B cell (primary cell): Measurements from ENCODE around the gene ZNF282. TPM values are rescaled to one million over a fixed set of nuclear protein-coding genes. Genes with fewer than 3 reads are reported as not detected.

Source experiments
- ATAC-seq: fragments of 200-7000 bp; cut with Tn5 transposase; one replicate; pipeline ENCODE4 v1.10.0; 2021; ENCODE audit warnings: low read depth, mild to moderate bottlenecking, moderate number of reproducible peaks, moderate library complexity
- CTCF ChIA-PET: fragments of 350-600 bp; sonication (Branson Sonifier 250); formaldehyde crosslinking; loops from one replicate; lab custom pipeline; 2021; ENCODE audit warnings: antibody characterized with exemption, inconsistent platforms; lab: Charles Lee
- POLR2A ChIA-PET: fragments of 350-600 bp; sonication (Branson Sonifier 250); formaldehyde crosslinking; loops from one replicate; lab custom pipeline; 2021; ENCODE audit warnings: antibody characterized with exemption; lab: Charles Lee
- DNase-seq: peaks from one replicate; pipeline ENCODE4 v3.0.0; 2013
- H2AFZ ChIP-seq: 2 replicates; pipeline ENCODE4 v1.6.1; 2012; ENCODE audit warnings: mild to moderate bottlenecking, low read depth, low read length; ENCODE audit not compliant: insufficient read depth, poor library complexity, severe bottlenecking
- H3K27ac ChIP-seq, 2 donors: 1 replicate in 1 of 2; 2 replicates in 1 of 2; pipeline ENCODE4 v1.5.1; 2012 to 2013; ENCODE audit warnings: low read length in 2 of 2, mild to moderate bottlenecking in 2 of 2, moderate library complexity in 1 of 2
- H3K27me3 ChIP-seq, 4 experiments: fragments of 200-600 bp in 1 of 4; sonication (generic) in 1 of 4; replicated peaks in 1 of 4; 1 replicate in 2 of 4; 2 replicates in 2 of 4; pipeline versions ENCODE4 v1.6.1 to v1.7.0; 2013 to 2016; ENCODE audit warnings: low read length in 3 of 4, mild to moderate bottlenecking in 2 of 4, mixed read lengths in 1 of 4, moderate library complexity in 1 of 4; ENCODE audit not compliant: insufficient read depth in 4 of 4, control insufficient read depth in 3 of 4; ENCODE audit errors: control extremely low read depth in 1 of 4
- H3K36me3 ChIP-seq, 2 experiments: replicated peaks in 1 of 2; 1 replicate in 1 of 2; 2 replicates in 1 of 2; pipeline versions ENCODE4 v1.6.1 to v1.7.1; 2013; ENCODE audit warnings: low read length in 1 of 2; ENCODE audit not compliant: insufficient read depth in 2 of 2, control insufficient read depth in 1 of 2; ENCODE audit errors: control extremely low read depth in 1 of 2, extremely low read depth in 1 of 2
- H3K4me1 ChIP-seq, 2 donors: fragments of 200-600 bp in 1 of 2; sonication (generic) in 1 of 2; 1 replicate in 1 of 2; 2 replicates in 1 of 2; pipeline versions ENCODE4 v1.5.1 to v1.6.1; 2013 to 2017; ENCODE audit warnings: low read length in 2 of 2; ENCODE audit not compliant: control insufficient read depth in 2 of 2, insufficient read depth in 2 of 2
- H3K4me2 ChIP-seq: replicated peaks from 2 replicates; pipeline ENCODE3; 2012; ENCODE audit warnings: mild to moderate bottlenecking, low read depth, low read length; ENCODE audit not compliant: poor library complexity, severe bottlenecking
- H3K4me3 ChIP-seq, 5 experiments: fragments of 200-600 bp in 1 of 5; sonication (generic) in 1 of 5; 1 replicate in 3 of 5; 2 replicates in 2 of 5; pipeline versions ENCODE4 v1.5.1 to v1.7.0; 2011 to 2016; ENCODE audit warnings: low read length in 4 of 5, mild to moderate bottlenecking in 4 of 5, low read depth in 2 of 5, control low read depth in 1 of 5, moderate library complexity in 1 of 5; ENCODE audit not compliant: insufficient read depth in 1 of 5; ENCODE audit errors: control extremely low read depth in 1 of 5, extremely low read depth in 1 of 5
- H3K79me2 ChIP-seq: fragments of 200-600 bp; sonication (generic); one replicate; pipeline ENCODE4 v1.6.0; 2016; ENCODE audit warnings: low read length; ENCODE audit not compliant: control insufficient read depth, insufficient read depth
- H3K9ac ChIP-seq: fragments of 200-600 bp; sonication (generic); 2 replicates; pipeline ENCODE4 v1.6.1; 2017; ENCODE audit warnings: mild to moderate bottlenecking, low read length, moderate library complexity
- H3K9me3 ChIP-seq, 3 donors: one replicate each; pipeline versions ENCODE4 v1.6.1 to v1.7.1; 2013; ENCODE audit warnings: low read length in 2 of 3; ENCODE audit not compliant: control insufficient read depth in 2 of 3, insufficient read depth in 1 of 3; ENCODE audit errors: control extremely low read depth in 1 of 3
- H4K20me1 ChIP-seq: 2 replicates; pipeline ENCODE4 v1.6.0; 2012; ENCODE audit warnings: mild to moderate bottlenecking, low read length; ENCODE audit not compliant: insufficient read depth, control insufficient read depth, poor library complexity, severe bottlenecking
- H3K27ac Mint-ChIP-seq: one replicate; pipeline ENCODE4 v1.8.0; 2021; ENCODE audit warnings: mixed read lengths
- H3K27me3 Mint-ChIP-seq: one replicate; pipeline ENCODE4 v1.8.0; 2021; ENCODE audit warnings: mixed read lengths
- H3K4me1 Mint-ChIP-seq: one replicate; pipeline ENCODE4 v1.8.0; 2021; ENCODE audit warnings: mixed read lengths
- H3K4me3 Mint-ChIP-seq: one replicate; pipeline ENCODE4 v1.8.0; 2021; ENCODE audit warnings: mixed read lengths
- H3K9me3 Mint-ChIP-seq: one replicate; pipeline ENCODE4 v1.8.0; 2022; ENCODE audit warnings: mixed read lengths; ENCODE audit not compliant: insufficient read depth
- CTCF ChIP-seq: fragments of 200-600 bp; IDR thresholded peaks from one replicate; pipeline ENCODE4 v1.8.0; 2022; ENCODE audit warnings: antibody characterized with exemption, mild to moderate bottlenecking
- EZH2 ChIP-seq: IDR thresholded peaks from 2 replicates; pipeline ENCODE4 v1.6.1; 2012; ENCODE audit warnings: borderline replicate concordance, low read depth, mild to moderate bottlenecking, moderate library complexity, low read length; ENCODE audit not compliant: insufficient read depth, poor library complexity, severe bottlenecking
- WGBS: methylation state at CpG from one replicate; pipeline ENCODE4 v1.1.5; 2013; ENCODE audit warnings: missing lambda C conversion rate; ENCODE audit not compliant: insufficient coverage; 5-methylcytosine and 5-hydroxymethylcytosine counted together
- intact Hi-C: fragments of 100-400 bp; cut with micrococcal nuclease; formaldehyde crosslinking; loops from one replicate; pipeline ENCODE4 v1.10.0; 2022
- polyA plus RNA-seq: library from polyadenylated mRNA; depleted of rRNA; stranded (reverse); fragments of >200 nt; gene quantifications from 2 replicates; pipeline ENCODE4 v1.2.3, GENCODE V29; 2012
- total RNA-seq, 2 donors: library from RNA; stranded (reverse); fragments of 120-200 nt in 1 of 2; gene quantifications; 1 replicate in 1 of 2; 2 replicates in 1 of 2; pipeline versions ENCODE4 v1.2.3 to v1.2.4, GENCODE V29; 2013 to 2022

The ZNF282 gene
- total and polyA plus RNA-seq, 2 donors (not counting 1 experiment from before 2014, with no cell fraction given): 8.3 to 25.7 TPM

GRCh38 chr7:149147072-149147751 is 48.1 kb upstream of the ZNF282 start, which contains the start of gene ZNF398:
ZNF398 (plus strand) TSS chr7:149147453; CDS start chr7:149147743, 290 bp downstream.
- DNase-seq (peak; percentile 95), ATAC-seq (peak; percentile 86)
- H3K36me3 ChIP-seq: no peaks in the 10 kb centered on the region
- H3K9ac ChIP-seq: peak within 1 kb of the TSS; percentile 78
- H3K4me1 ChIP-seq: peaks cover 22 to 30% of the 10 kb centered on the region in 2 donors
- peak within 1 kb of the TSS; percentile 82 to 83 for H3K27ac ChIP-seq
- intact Hi-C loops: loop anchor here (1.0 to 10.0 kb wide), 14 partner anchors 21 to 568 kb away; partner anchors contain the start of genes PDIA4, ZNF212, ZNF282 and ZNF425
- WGBS: under 1% methylated on average over 75 of the region's 79 CpGs
- peak within 1 kb of the TSS; percentile 91 for H3K4me2 ChIP-seq
- POLR2A ChIA-PET: interaction anchor here (0.8 to 2.5 kb wide), 7 partner anchors 18 to 138 kb away, joined by 3 to 42 read pairs (median 3); partner anchors contain the start of genes ZNF282, ZNF425, ZNF783 and ZNF786
- Mint-ChIP-seq H3K4me1 (peaks cover 32% of the 10 kb centered on the region), H3K4me3 (peak within 1 kb of the TSS; percentile 93), H3K9me3 (no peaks in the 10 kb centered on the region), H3K27me3 (no peaks in the 10 kb centered on the region), H3K27ac (peak within 1 kb of the TSS; percentile 96)
- H3K79me2 ChIP-seq: peaks cover 58% of the 10 kb centered on the region
- peaks cover 35% of the 10 kb centered on the region for H4K20me1 ChIP-seq
- peaks cover 0 to 4% (median 0%) of the 10 kb centered on the region in 3 donors for H3K9me3 ChIP-seq
- CTCF ChIA-PET: interaction anchor here (0.6 to 4.0 kb wide), 19 partner anchors 9 to 1260 kb away, joined by 3 to 70 read pairs (median 5); partner anchors contain the start of genes ZNF282, ZNF425, ZNF777 and ZNF783
- H3K4me3 ChIP-seq: peak within 1 kb of the TSS; percentile 48 to 87 (median 79)
- H3K27me3 ChIP-seq: no peaks in the 10 kb centered on the region
- H2AFZ ChIP-seq: peak within 1 kb of the TSS; percentile 92
- no peak for TF ChIP-seq EZH2
- TF ChIP-seq CTCF: peak; percentile 85
